ENCODE results near the gene ADAMTSL1. TPM values are rescaled to one million over a fixed set of nuclear protein-coding genes. Genes with fewer than 3 reads are reported as not detected.

Gene ADAMTSL1
- total and polyA plus RNA-seq, 9 donors: 1.2 to 20.0 (median 6.1) TPM

- DNase-seq: no peak
- Histone ChIP-seq H3K4me3 (no peak overlapping the region), H3K27me3 (no peaks in the 10 kb centered on the region), H3K36me3 (no peaks in the 10 kb centered on the region), H3K4me1 (ENCODE audit: insufficient read depth) (peaks cover 4% of the 10 kb centered on the region), H3K9me3 (no peaks in the 10 kb centered on the region), H3K27ac (no peak overlapping the region)
- WGBS, 3 donors: 87 to 97% (median 95%) methylated on average over 3 of the region's 3 CpGs
- no peak for TF ChIP-seq EP300 (IDR thresholded peaks at IDR 0.05)
- intact Hi-C loops (cut with DNase I): no loop called here
These were observed 351.8 kb downstream of the ADAMTSL1 start for GRCh38 chr9:18825656-18826170.

GRCh38 chr9:18826248-18826647 is 352.3 kb downstream of the ADAMTSL1 start:
- intact Hi-C loops (cut with DNase I): no loop called here
- Histone ChIP-seq H3K4me1 (ENCODE audit: insufficient read depth) (peaks cover 4% of the 10 kb centered on the region), H3K27me3 (no peaks in the 10 kb centered on the region), H3K9me3 (no peaks in the 10 kb centered on the region), H3K27ac (no peak overlapping the region), H3K4me3 (no peak overlapping the region), H3K36me3 (no peaks in the 10 kb centered on the region)
- no peak for TF ChIP-seq EP300 (IDR thresholded peaks at IDR 0.05)
- no peak for TF ChIP-seq POLR2A (IDR thresholded peaks at IDR 0.05)
- DNase-seq: no peak
- WGBS, 3 donors: 87 to 95% (median 88%) methylated on average over 6 of the region's 6 CpGs

DNA sequence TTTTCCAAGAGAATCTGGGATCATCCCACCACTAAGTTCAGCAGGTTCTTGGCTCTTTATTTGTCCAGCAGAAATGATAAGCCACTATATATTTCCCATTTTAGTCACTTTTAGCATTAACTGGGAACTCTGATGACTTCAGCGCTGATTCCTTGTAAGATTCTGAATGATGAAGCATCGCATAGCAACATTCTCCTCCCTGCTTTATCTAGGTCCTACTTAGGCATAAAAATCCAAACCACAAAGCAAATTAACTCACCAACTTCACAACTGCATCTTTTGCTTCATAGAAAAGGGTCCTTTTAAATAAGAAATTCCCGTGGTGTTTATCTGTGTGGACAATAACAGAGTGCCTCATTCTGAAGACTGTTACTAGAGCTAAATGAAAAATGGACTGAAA is 355.1 kb downstream of the ADAMTSL1 start:
- Histone ChIP-seq H3K4me1 (ENCODE audit: insufficient read depth) (peaks cover 4% of the 10 kb centered on the region), H3K9me3 (no peaks in the 10 kb centered on the region), H3K27ac (no peak overlapping the region), H3K36me3 (no peaks in the 10 kb centered on the region), H3K27me3 (no peaks in the 10 kb centered on the region), H3K4me3 (no peak overlapping the region)
- DNase-seq: no peak
- TF ChIP-seq POLR2A (IDR thresholded peaks at IDR 0.05) (no peak), EP300 (IDR thresholded peaks at IDR 0.05) (no peak), CTCF (IDR thresholded peaks at IDR 0.05) (no peak)
- WGBS, 3 donors: 62 to 67% (median 63%) methylated on average over 3 of the region's 3 CpGs
- intact Hi-C loops (cut with DNase I): no loop called here

GRCh38 chr9:18829873-18830272 is 355.9 kb downstream of the ADAMTSL1 start:
- no peaks in the 10 kb centered on the region for H3K9me3 ChIP-seq
- no peak for TF ChIP-seq POLR2A (IDR thresholded peaks at IDR 0.05)
- TF ChIP-seq EP300 (IDR thresholded peaks at IDR 0.05): no peak
- TF ChIP-seq CTCF (IDR thresholded peaks at IDR 0.05): no peak
- H3K4me1 ChIP-seq (ENCODE audit: insufficient read depth): peaks cover 2% of the 10 kb centered on the region
- no peak overlapping the region for H3K27ac ChIP-seq
- no peaks in the 10 kb centered on the region for H3K36me3 ChIP-seq
- H3K27me3 ChIP-seq: no peaks in the 10 kb centered on the region
- 54 to 60% (median 56%) methylated on average over 5 of the region's 5 CpGs for WGBS, 3 donors
- H3K4me3 ChIP-seq: no peak overlapping the region
- intact Hi-C loops (cut with DNase I): no loop called here
- DNase-seq: no peak

- H3K4me1 ChIP-seq (ENCODE audit: insufficient read depth): no peaks in the 10 kb centered on the region
- no peak overlapping the region for H3K27ac ChIP-seq
- H3K27me3 ChIP-seq: no peaks in the 10 kb centered on the region
- no peaks in the 10 kb centered on the region for H3K36me3 ChIP-seq
- no peak for DNase-seq
- H3K4me3 ChIP-seq: no peak overlapping the region
- TF ChIP-seq EP300 (IDR thresholded peaks at IDR 0.05) (no peak), POLR2A (IDR thresholded peaks at IDR 0.05) (no peak), CTCF (IDR thresholded peaks at IDR 0.05) (no peak)
- intact Hi-C loops (cut with DNase I): no loop called here
- no peaks in the 10 kb centered on the region for H3K9me3 ChIP-seq
- 95 to 98% (median 98%) methylated on average over 4 of the region's 4 CpGs for WGBS, 3 donors
These were observed 360.9 kb downstream of the ADAMTSL1 start for GRCh38 chr9:18834740-18835361.
